GM21515 (cell line): ENCODE results near the gene LGALS8.
"Not testable (repeated sequence)": the region's sequence is repeated elsewhere in the genome, so short reads cannot be mapped to it uniquely, and the experiment has no call there.

Experiments
- ATAC-seq: cut with Tn5 transposase; IDR thresholded peaks from one replicate; pipeline ENCODE4 v1.9.1; 2021; ENCODE audit not compliant: unreplicated experiment

LGALS8 gene

DNA sequence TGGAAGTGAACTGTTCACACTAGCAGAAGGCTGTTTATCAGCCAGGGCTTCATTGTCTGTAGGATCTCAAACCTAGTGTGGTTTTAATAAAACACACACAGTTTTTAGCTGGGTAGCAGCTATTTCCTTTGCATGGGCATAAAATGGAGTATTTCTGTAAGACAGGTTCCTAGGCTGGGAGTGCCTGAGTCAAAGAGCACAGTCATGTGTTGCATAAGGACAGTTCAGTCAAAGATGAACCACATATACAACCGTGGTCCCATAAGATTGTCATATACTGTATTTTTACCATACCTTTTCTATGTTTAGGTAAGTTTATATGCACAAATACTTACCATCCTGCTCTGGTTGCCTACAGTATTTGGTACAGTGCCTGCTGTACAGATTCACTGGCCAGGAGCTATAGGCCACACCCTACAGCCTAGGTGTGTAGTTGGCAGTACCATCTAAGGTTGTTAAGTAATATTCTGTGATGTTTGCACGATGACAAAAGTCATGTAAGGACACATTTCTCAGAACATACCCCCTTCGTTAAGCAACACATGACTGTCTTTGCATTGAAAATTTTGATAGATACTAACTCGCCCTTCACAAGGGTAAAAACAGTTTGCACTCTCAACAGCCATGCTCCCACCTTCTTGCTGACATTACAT is 17.2 kb downstream of the LGALS8 start:
- no peak for ATAC-seq

DNA sequence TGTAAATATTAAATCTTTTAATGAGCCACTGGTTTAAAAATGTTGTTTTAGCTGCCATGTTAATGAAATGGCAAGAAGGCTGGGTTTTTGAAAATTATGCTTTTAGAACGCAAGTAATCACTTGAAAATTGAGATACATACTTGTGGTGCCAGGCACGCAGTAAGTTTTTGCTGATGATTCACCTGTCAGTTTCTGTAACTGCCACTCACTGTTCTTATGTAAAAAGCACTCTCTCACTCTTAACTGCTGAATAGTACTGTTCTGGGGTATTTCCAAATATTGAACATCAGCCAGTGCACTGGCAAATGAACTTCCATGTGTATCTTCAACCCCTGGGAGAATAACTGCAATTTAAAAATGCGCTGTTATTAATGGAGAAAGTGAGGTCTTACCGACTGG is 17.9 kb downstream of the LGALS8 start:
- ATAC-seq = no peak

DNA sequence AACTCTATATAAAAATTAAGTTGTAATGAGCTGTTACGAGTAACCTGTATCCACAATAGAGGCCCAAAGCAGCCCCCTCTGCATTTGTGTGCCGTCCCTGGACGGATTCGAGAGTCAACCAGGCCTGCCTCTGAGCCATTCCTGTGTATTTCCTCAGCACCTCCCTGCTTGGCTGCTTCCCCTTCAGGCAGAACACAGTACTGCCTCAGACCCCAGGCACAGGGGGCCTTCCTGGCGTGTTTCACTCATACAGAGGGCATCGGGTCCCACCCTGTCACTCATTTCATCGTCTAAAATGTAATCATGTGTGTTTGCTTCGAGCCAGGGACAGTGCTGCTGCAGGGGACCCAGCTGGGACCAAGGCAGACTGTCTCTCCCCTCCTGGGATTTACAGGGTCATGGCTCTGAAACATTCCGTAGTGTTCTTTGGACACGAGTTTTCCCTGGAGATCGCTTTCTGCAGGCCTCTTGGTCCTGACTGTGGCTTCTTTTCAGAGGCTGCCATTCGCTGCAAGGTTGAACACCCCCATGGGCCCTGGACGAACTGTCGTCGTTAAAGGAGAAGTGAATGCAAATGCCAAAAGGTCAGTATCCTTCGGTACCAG is 19.4 kb downstream of the LGALS8 start:
- ATAC-seq = no peak

DNA sequence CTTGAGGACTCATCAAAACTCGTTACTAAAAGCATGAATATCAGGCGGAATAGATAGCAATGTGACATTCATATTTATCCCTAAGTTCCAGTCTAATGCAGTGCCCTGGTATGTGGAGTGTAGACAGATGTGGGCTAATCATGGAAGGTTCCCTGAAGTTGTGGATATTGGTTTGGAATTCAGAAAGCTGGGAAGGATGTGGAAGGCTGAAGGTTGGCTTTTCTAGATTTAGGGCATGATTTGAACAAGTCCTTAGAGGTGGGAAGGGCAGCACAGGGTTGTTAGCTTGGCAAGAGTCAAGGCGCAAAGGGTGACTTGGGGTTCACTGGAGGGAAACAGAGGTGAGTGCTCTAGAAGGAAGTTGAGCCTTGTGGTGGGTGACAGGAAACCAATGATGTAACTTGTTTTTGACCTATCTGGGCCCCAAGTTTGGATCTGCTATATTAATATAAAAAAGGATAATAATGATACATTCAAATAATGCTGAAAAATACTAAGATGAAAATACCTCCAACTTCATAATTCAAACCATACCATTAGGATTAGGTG is 21.9 kb downstream of the LGALS8 start:
- ATAC-seq = no peak

DNA sequence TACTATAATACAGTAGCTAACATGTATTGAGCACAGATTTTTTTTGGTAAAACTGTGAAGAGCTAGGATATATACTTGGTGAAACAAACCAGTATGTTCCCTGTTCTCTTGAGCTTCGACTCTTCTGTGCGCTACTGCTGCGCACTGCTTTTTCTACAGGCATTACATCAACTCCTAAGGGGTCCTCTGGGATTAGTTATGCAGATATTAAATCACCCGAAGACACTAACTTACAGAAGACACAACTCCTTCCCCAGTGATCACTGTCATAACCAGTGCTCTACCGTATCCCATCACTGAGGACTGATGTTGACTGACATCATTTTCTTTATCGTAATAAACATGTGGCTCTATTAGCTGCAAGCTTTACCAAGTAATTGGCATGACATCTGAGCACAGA is 24.7 kb downstream of the LGALS8 start:
- no peak for ATAC-seq

DNA sequence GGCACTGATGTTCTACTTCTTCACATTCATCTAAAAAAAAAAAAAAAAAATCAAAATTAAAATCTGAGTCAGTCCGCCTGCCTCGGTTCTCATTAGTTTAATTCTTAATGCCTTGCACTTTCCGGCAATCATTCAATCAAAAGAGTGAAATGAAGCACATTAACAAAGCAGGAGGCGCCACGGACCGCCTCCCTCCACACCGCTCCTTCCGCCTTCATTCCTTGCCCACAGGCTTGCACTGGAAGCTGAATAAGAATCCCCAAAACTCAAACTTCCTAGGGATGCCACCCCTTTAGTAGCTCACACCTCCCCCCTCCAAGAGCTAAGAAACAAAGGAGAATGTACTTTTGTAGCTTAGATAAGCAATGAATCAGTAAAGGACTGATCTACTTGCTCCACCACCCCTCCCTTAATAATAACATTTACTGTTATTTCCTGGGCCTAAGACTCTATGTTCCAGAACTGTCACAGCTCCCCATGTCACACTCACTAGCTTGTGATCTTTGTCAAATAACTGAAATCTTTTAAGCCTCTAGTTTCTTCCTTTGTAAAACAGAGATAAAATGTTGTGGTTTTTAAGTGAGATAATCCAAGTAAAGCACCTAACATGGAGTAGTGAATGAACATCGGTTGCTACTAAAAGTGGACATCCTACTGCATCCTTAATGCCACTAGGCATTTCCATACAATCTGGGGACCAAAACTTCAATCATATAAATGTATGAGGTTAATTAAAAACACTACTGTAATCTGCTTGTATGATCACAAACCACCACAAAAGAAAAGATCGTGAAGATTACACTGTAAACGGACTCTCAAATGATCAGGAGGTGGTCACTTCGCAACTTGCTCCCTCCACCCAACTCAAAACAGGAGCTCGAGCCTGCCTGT is 27.4 kb downstream of the LGALS8 start:
- no peak for ATAC-seq

DNA sequence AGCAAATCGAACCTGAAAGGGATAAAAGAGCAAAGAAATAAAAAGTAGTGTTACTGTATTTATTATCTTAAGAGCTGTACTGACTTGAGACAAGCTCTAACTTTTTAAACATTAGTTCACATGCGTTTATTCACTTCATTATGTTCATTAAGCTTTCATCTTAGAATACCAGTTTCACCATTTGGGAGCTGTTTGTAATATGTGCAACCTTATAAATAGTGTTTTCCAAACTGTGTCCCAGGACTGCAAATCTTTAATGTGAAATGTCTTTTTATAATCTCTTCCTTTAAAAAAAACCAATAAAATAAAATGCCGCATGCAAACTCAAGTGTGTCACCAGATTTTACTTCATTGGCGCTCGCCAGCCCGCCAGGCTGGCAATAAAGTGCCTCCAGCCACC is 28.3 kb downstream of the LGALS8 start:
- no peak for ATAC-seq

DNA sequence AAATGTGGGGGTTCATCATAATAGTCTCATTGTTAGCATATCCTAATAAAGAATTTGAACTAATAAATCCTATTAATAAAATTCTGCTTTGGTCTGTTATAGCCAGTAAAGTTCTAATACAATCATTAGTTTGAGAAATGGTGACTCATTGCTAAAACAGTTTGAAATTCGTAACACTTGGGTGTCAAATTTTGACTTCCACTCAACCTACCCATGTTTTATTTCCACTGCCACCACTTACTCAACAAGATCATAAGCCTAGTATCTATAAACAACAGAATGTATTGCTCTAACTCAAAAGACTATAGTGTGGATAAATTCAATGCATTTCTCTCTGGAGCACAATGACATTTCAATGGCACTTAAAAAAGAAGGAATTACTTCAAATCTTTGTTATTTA is 29.1 kb downstream of the LGALS8 start:
- no peak for ATAC-seq

DNA sequence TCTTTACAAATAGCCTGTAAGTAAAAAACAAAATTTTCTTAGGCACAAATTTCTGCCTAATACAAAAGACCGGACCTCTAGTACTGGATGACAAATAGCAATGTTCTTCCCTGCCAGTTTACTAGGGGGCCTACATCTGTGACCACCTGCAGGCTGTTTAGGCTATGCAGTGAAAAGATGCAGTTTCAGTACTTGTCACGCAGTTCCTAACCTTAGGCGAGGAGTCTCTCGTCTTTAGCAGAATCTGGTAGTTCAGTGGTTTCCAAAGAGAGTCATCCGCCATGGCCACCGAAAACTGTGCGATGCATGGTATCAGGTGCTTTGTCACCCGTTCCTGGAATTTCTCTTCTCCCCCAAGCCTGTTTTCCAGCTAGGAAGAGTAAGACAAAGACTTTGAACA is 29.6 kb downstream of the LGALS8 start:
- ATAC-seq = no peak

DNA sequence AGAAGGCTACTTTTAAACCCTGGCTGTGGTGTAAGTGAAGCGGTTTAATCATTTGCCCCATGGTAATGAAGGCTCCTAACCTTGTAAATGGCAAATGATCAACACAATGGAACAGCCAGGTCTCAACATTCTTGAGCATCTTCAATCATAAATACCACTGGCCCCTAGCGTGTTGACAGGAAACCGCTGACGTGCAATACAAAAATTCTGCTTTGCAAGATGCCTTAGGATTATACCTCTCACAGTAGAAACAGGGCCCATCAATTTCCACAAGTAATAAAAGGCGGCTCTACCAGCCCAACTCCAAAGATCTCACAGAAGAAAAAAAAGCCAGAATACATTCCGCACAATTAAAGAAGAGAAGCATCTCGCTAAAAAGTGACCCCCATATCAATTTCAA is 32.8 kb downstream of the LGALS8 start:
- no peak for ATAC-seq

DNA sequence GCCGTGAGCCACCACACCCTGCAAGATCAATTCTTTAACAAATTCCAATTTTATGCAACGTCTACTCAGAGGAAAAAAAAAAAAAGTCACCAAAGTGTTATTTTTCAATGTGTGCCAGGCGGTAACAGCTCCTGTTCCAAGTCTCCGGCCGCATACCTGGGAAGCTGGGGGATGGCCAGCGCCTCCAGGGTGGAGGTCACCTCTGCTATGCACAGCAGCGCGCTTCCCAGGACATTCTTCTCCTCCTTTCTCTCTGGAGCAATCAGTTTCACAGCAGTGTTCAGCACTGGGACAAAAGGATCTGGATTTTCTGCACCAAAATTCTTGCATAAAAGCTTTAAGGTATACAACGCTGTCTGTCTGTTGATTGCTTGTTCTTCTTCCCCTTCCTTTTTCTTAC is 34.3 kb downstream of the LGALS8 start:
- ATAC-seq = no peak

DNA sequence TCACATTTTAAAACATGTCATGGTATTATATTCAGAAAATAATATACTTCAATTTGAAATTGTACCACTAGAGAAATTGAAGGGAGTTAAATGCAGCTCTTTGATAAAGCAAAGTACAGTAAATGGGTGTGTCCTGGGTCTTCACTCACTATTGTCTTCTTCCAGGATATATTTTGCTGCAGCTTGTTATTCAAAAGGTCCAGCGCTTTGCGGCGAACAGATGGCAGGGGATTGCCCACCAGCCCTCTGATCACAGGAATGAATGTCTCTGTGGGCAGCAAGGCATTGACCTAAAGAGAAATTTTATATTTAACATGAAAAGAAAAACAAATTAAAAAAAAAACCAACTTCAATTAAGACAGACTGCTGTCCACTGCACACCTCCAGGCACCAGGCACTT is 35.1 kb downstream of the LGALS8 start:
- no peak for ATAC-seq

DNA sequence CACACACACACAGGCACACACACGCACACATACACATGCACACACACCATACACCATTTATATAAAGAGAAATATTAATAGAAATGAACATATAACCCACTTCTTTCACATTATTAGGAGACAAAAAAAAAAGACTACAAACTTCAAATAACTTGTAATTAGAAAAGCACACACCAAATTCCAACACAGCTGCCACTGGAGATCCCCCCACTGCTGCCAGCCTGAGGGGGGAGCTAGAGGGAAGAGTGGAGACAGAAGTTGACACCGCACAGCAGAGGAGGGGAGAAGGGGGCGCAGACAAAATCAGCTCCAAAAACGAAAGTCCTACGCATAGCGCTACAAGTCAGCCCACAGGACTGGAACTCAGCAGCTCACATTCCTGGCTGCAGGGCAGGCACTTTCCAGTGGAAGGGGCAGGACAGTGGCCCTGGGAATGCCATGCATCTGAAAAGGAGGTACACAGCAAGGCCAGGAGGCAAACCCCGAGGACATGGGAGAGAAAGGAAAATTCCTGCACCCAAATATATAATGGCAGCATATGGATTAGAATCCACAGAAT is 36.5 kb downstream of the LGALS8 start:
- ATAC-seq = no peak

DNA sequence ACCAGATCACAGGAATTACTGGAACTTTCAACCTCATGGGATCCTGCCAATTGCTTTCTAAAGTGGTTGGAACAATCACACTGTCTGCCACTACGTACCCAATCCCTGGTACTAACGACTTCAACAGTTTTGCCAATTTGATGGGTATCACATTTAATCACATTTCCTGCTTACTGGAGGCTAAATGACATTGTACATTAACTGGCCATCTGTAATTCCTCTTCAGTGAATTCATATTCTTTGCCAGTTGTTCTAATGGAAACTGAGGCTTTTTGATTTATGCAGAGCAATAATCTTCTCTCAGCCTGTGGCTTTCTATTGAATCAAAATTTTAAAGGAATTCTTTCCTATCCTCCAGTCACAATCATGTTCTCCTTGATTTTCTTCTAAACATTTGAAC is 38.2 kb downstream of the LGALS8 start:
- no peak for ATAC-seq

DNA sequence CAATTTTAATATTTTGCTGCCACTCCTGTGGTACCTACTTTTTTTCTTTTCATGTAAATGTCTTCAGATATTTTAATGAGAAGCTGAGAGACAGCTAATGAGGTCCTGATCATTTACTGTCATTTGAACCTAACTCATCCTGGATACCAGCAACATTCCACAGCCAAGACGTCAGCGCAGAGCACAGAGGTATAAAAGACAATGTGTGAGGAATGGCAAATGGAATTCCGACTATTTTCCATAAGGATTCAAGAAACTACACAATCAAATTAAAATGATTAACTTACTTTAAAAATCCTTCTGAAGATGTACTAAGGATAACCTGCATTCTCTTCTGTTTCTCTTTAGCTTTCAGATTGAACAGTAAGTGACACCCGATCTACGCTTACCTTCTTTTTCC is 41.7 kb downstream of the LGALS8 start:
- ATAC-seq = no peak

DNA sequence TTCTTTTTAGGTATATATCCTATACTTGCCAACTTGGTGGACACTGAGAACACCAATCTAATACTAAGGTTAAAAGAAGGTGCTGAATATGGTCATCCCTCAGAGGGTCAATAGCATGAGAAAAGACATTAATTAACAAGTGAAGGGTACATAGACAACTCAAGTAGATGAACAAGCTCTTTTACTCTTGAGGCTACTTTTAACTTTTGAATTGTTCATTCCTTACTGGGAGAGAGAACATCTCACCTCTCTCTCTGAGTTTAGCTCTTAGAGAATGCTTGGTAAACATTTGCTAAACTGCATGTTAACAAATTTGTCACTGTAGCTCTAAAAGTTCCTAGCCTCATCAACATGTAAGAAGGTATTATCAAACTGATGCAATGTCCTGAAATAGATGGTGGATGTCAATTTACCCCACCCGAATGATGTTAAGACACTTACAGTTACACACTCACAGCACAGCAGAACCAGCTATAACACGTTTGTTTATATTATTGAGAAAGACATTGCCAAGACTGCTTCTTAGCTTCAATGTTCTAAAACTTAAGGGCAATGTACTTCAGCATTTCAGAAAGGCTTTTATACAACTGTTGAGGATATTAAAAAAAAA is 44.6 kb downstream of the LGALS8 start:
- ATAC-seq = no peak

DNA sequence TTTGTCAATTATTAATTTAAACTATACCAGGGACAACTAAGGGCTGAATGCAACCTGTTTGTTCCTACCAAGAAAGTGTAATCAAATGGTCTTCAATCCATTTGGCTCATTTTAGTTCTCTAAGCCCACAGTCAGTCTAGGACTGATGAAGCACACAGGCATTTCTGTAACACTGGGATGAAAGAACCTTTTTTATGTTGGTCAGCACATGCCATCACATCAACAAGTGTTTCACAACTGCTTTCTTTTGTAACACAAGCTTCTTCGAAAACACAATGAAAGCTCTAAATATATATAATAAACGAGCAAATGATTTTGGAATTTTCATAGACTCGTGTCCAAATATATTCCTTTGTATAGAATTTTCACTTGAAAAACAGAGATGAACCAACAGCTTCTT is 51.7 kb downstream of the LGALS8 start:
- no peak for ATAC-seq

DNA sequence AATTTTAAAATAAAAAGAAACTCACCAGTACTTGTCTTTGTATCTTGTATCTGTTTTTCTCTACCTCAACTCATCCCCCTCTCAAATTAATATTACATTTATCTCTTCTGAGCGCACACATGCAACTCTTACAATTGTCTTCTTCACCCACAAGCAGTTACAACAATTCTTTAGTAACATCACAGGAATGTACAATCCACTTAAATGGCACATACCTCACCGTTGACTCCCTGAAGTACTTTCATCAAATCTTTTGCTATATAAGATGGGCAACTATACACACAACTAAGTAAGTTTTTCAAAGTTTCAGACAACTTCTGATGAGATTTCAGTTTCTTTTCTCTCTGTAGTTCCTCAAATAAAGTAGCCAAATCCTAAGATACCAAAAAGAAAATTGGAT is 52.2 kb downstream of the LGALS8 start:
- ATAC-seq = no peak

DNA sequence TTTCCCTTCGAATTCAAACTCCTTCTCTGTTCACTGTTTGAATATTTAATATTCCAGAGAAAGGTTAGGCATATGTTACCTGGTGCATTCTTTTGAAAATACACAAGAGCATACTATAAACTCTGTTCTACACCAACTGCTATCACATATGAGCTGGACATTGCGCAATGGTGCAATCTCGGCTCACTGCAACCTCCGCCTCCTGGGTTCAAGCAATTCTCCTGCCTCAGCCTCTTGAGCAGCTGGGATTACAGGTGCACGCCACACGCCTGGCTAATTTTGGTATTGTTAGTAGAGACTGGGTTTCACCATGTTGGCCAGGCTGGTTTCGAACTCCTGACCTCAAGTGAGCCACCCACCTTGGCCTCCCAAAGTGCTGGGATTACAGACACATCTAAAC is 53.3 kb downstream of the LGALS8 start:
- not testable (repeated sequence) for ATAC-seq

DNA sequence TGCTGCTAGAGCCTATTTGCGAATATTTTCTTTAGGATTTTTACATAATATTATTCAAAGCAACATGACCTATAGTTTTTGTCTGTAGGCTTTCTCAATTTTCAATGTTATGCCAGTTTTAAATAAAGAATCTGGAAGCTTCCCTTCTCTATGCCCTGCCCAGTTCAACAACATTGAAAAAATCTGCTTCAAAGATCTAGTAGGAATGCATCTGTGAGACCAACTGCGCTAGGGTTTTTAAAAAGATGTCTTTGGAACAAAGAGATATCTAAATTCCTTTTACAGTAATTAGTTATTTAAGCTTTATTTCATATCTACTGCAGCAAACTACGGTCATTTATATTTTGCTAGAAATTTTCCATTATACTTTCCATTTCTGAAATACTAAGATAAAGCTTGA is 54.9 kb downstream of the LGALS8 start:
- ATAC-seq = no peak

DNA sequence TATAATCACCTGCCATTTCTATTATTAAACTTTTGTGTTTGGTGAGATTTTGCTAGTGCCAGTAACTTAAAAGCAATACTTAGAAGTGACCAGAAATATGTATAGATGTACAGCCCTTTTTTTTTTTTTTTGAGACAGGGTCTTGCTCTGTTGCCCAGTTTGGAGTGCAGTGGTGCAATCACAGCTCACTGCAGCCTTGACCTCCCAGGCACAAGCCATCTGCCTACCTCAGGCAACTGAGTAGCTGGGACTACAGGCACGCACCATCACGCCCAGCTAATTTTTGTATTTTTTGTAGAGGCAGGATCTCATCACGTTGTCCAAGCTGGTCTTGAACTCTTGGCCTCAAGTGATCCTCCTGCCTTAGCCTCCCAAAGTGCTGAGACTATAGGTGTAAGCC is 56.6 kb downstream of the LGALS8 start:
- ATAC-seq = not testable (repeated sequence)
